ENCODE measurements around the gene MAPK1IP1L.

Gene MAPK1IP1L

DNA sequence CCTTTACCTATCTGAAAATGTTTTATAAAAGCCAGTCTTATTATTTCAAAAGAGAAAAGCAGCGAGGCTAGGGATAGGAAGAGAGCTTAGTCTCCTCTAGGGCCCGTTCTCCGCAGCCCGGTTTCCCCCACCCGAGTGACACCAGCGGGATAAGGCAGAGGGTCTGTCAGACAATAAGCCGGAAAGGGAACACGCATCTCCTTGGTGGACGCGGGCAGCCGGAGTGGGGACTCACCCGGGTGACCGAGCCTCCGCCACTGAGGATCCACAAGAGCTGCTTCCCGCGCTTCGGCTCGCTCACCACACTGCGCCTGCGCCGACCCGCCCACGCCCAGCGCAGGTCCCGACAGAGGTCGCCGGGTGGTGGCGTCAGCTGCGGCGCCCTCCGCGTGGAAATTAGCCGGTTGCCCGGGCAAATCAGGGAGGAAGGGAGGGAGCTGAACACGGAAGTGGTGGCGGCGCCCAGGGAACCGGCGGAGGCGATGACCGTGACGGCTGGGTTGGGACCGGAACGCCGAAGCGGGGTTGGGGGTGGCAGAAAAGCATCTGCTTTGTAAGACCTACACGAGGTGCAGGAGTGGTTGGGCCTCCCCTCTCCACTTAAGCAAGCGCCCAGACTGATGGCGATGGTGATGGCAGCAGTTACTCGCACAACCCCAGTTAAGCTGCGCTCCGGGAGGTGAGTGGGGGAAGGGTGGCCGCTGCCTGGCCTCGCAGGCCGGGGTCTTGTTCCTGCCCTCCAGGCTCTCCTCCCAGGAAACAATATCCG, 24.5 kb upstream of the MAPK1IP1L start, which contains the start of the genes SOCS4 and WDHD1:
TSS of gene SOCS4 (plus strand) at position 444 of the 769 bp plus-strand sequence. CDS start 15,806 bp downstream, outside the sequence.
TSS of gene WDHD1 (minus strand) at position 307 of the 769 bp plus-strand sequence. CDS start 312 bp downstream, outside the sequence.
- H3K9me2 ChIP-seq (replicated peaks; ENCODE audit: control insufficient read depth, low read length), result no peaks in the 10 kb centered on the region
- peak within 1 kb of the TSS; percentile 49 for H3K27ac ChIP-seq (ENCODE audit: low read depth, low read length)
- H3K4me2 ChIP-seq (ENCODE audit: low read length), result peak within 1 kb of the TSS; percentile 89
- H3K36me3 ChIP-seq (ENCODE audit: control insufficient read depth, low read length), result peaks cover 66% of the 10 kb centered on the region
- H3K4me1 ChIP-seq (ENCODE audit: control insufficient read depth, low read length), result peaks cover 45% of the 10 kb centered on the region
- no peak for TF ChIP-seq EZH2phosphoT487 (IDR thresholded peaks at IDR 0.05; ENCODE audit: borderline replicate concordance, low read length)
- TF ChIP-seq, protein P1, sequence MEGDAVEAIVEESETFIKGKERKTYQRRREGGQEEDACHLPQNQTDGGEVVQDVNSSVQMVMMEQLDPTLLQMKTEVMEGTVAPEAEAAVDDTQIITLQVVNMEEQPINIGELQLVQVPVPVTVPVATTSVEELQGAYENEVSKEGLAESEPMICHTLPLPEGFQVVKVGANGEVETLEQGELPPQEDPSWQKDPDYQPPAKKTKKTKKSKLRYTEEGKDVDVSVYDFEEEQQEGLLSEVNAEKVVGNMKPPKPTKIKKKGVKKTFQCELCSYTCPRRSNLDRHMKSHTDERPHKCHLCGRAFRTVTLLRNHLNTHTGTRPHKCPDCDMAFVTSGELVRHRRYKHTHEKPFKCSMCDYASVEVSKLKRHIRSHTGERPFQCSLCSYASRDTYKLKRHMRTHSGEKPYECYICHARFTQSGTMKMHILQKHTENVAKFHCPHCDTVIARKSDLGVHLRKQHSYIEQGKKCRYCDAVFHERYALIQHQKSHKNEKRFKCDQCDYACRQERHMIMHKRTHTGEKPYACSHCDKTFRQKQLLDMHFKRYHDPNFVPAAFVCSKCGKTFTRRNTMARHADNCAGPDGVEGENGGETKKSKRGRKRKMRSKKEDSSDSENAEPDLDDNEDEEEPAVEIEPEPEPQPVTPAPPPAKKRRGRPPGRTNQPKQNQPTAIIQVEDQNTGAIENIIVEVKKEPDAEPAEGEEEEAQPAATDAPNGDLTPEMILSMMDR (IDR thresholded peaks at IDR 0.05; ENCODE audit: low read depth, low read length, poor library complexity, severe bottlenecking), result no peak
- peaks cover 93% of the 10 kb centered on the region for H3K79me2 ChIP-seq (ENCODE audit: control insufficient read depth, low read length)
- peak within 1 kb of the TSS; percentile 97 for H3K4me3 ChIP-seq (ENCODE audit: low read length)
- H3K9me3 ChIP-seq (ENCODE audit: control insufficient read depth, insufficient read depth, low read length), result no peaks in the 10 kb centered on the region
- no peaks in the 10 kb centered on the region for H3F3A ChIP-seq (ENCODE audit: control insufficient read depth, insufficient read depth)
- H4K20me1 ChIP-seq (ENCODE audit: control insufficient read depth, insufficient read depth, low read depth, low read length), result peaks cover 8% of the 10 kb centered on the region; the same call in 1 of the 2 replicates
- no peaks in the 10 kb centered on the region for H3K27me3 ChIP-seq (ENCODE audit: control insufficient read depth, low read length)

DNA sequence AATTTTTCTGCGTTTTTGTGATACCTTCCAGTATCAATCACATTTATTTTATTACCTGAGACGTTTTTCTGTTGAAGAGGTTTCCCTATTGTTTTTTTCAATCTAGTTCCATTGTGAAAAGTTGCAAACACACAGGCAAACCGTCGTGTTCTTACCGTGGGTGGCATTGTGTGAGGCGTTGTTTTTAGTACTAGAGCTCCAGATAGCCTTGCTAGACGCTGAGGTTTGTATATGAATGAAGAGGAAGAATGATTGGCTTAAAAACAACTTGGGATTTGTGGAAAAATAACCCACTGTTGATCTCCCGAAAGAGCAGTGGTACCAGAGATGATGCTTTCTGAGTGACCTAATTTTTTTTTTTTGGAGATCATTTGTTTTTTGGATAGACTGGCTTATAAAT, 23.4 kb upstream of the MAPK1IP1L start:
- H3K4me1 ChIP-seq (ENCODE audit: control insufficient read depth, low read length), result peaks cover 45% of the 10 kb centered on the region
- H3K79me2 ChIP-seq (ENCODE audit: control insufficient read depth, low read length), result peaks cover 93% of the 10 kb centered on the region

DNA sequence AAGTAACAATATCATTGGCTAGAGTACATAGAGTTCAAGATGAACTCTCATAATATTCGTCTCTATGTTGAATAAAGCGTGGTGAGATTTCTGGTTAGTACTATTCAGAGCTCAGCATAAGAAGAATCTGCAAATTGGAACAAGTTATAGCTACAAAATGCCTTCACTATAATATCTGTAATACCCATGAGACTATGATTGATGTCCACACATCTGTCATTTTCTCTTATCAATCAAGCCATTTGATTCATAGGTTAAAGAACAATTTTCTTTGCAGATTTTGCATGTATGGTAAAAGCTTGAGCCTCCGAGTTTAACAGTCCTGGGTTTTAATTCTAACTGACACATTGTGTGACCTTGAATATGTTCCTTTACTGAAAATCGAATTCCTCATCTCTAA, 23.0 kb upstream of the MAPK1IP1L start:
- Histone ChIP-seq H3K9me3 (ENCODE audit: control insufficient read depth, insufficient read depth, low read length) (no peaks in the 10 kb centered on the region), H3F3A (ENCODE audit: control insufficient read depth, insufficient read depth) (no peaks in the 10 kb centered on the region), H3K27me3 (ENCODE audit: control insufficient read depth, low read length) (no peaks in the 10 kb centered on the region), H4K20me1 (ENCODE audit: control insufficient read depth, insufficient read depth, low read depth, low read length) (peaks cover 8% of the 10 kb centered on the region; the same call in 1 of the 2 replicates), H3K4me3 (ENCODE audit: low read length) (peak overlapping the region; percentile 97), H3K4me1 (ENCODE audit: control insufficient read depth, low read length) (peaks cover 45% of the 10 kb centered on the region), H3K36me3 (ENCODE audit: control insufficient read depth, low read length) (peaks cover 62% of the 10 kb centered on the region), H3K79me2 (ENCODE audit: control insufficient read depth, low read length) (peaks cover 93% of the 10 kb centered on the region), H3K4me2 (ENCODE audit: low read length) (peak overlapping the region; percentile 89), H3K9me2 (replicated peaks; ENCODE audit: control insufficient read depth, low read length) (no peaks in the 10 kb centered on the region), H3K27ac (ENCODE audit: low read depth, low read length) (no peak overlapping the region)
- TF ChIP-seq EZH2phosphoT487 (IDR thresholded peaks at IDR 0.05; ENCODE audit: borderline replicate concordance, low read length), result no peak
- TF ChIP-seq, protein P1 (IDR thresholded peaks at IDR 0.05; ENCODE audit: low read depth, low read length, poor library complexity, severe bottlenecking), result no peak

More for the DNA sequence above, 23.4 kb upstream of the MAPK1IP1L start:
- Histone ChIP-seq H3K9me3 (ENCODE audit: control insufficient read depth, insufficient read depth, low read length) (no peaks in the 10 kb centered on the region), H3K9me2 (replicated peaks; ENCODE audit: control insufficient read depth, low read length) (no peaks in the 10 kb centered on the region), H3K36me3 (ENCODE audit: control insufficient read depth, low read length) (peaks cover 62% of the 10 kb centered on the region), H3K27me3 (ENCODE audit: control insufficient read depth, low read length) (no peaks in the 10 kb centered on the region), H3F3A (ENCODE audit: control insufficient read depth, insufficient read depth) (no peaks in the 10 kb centered on the region), H4K20me1 (ENCODE audit: control insufficient read depth, insufficient read depth, low read depth, low read length) (peaks cover 8% of the 10 kb centered on the region; the same call in 1 of the 2 replicates), H3K27ac (ENCODE audit: low read depth, low read length) (peak overlapping the region; percentile 49; the same call in 1 of the 2 replicates), H3K4me2 (ENCODE audit: low read length) (peak overlapping the region; percentile 89), H3K4me3 (ENCODE audit: low read length) (peak overlapping the region; percentile 97)
- TF ChIP-seq, protein P1 (IDR thresholded peaks at IDR 0.05; ENCODE audit: low read depth, low read length, poor library complexity, severe bottlenecking), result no peak
- TF ChIP-seq EZH2phosphoT487 (IDR thresholded peaks at IDR 0.05; ENCODE audit: borderline replicate concordance, low read length), result no peak
